B cell (primary cell): ENCODE measurements around the gene SHOX. TPM values are rescaled to one million over a fixed set of nuclear protein-coding genes. Genes with fewer than 3 reads are reported as not detected.

Source experiments
- ATAC-seq: fragments of 200-7000 bp; cut with Tn5 transposase; one replicate; pipeline ENCODE4 v1.10.0; 2021; ENCODE audit warnings: low read depth, mild to moderate bottlenecking, moderate number of reproducible peaks, moderate library complexity
- CTCF ChIA-PET: fragments of 350-600 bp; sonication (Branson Sonifier 250); formaldehyde crosslinking; loops from one replicate; lab custom pipeline; 2021; ENCODE audit warnings: antibody characterized with exemption, inconsistent platforms; lab: Charles Lee
- POLR2A ChIA-PET: fragments of 350-600 bp; sonication (Branson Sonifier 250); formaldehyde crosslinking; loops from one replicate; lab custom pipeline; 2021; ENCODE audit warnings: antibody characterized with exemption; lab: Charles Lee
- DNase-seq: peaks from one replicate; pipeline ENCODE4 v3.0.0; 2013
- H2AFZ ChIP-seq: 2 replicates; pipeline ENCODE4 v1.6.1; 2012; ENCODE audit warnings: mild to moderate bottlenecking, low read depth, low read length; ENCODE audit not compliant: insufficient read depth, poor library complexity, severe bottlenecking
- H3K27ac ChIP-seq, 2 donors: 1 replicate in 1 of 2; 2 replicates in 1 of 2; pipeline ENCODE4 v1.5.1; 2012 to 2013; ENCODE audit warnings: low read length in 2 of 2, mild to moderate bottlenecking in 2 of 2, moderate library complexity in 1 of 2
- H3K27me3 ChIP-seq, 4 experiments: fragments of 200-600 bp in 1 of 4; sonication (generic) in 1 of 4; replicated peaks in 1 of 4; 1 replicate in 2 of 4; 2 replicates in 2 of 4; pipeline versions ENCODE4 v1.6.1 to v1.7.0; 2013 to 2016; ENCODE audit warnings: low read length in 3 of 4, mild to moderate bottlenecking in 2 of 4, mixed read lengths in 1 of 4, moderate library complexity in 1 of 4; ENCODE audit not compliant: insufficient read depth in 4 of 4, control insufficient read depth in 3 of 4; ENCODE audit errors: control extremely low read depth in 1 of 4
- H3K36me3 ChIP-seq, 2 experiments: replicated peaks in 1 of 2; 1 replicate in 1 of 2; 2 replicates in 1 of 2; pipeline versions ENCODE4 v1.6.1 to v1.7.1; 2013; ENCODE audit warnings: low read length in 1 of 2; ENCODE audit not compliant: insufficient read depth in 2 of 2, control insufficient read depth in 1 of 2; ENCODE audit errors: control extremely low read depth in 1 of 2, extremely low read depth in 1 of 2
- H3K4me1 ChIP-seq, 2 donors: fragments of 200-600 bp in 1 of 2; sonication (generic) in 1 of 2; 1 replicate in 1 of 2; 2 replicates in 1 of 2; pipeline versions ENCODE4 v1.5.1 to v1.6.1; 2013 to 2017; ENCODE audit warnings: low read length in 2 of 2; ENCODE audit not compliant: control insufficient read depth in 2 of 2, insufficient read depth in 2 of 2
- H3K4me2 ChIP-seq: replicated peaks from 2 replicates; pipeline ENCODE3; 2012; ENCODE audit warnings: mild to moderate bottlenecking, low read depth, low read length; ENCODE audit not compliant: poor library complexity, severe bottlenecking
- H3K4me3 ChIP-seq, 5 experiments: fragments of 200-600 bp in 1 of 5; sonication (generic) in 1 of 5; 1 replicate in 3 of 5; 2 replicates in 2 of 5; pipeline versions ENCODE4 v1.5.1 to v1.7.0; 2011 to 2016; ENCODE audit warnings: low read length in 4 of 5, mild to moderate bottlenecking in 4 of 5, low read depth in 2 of 5, control low read depth in 1 of 5, moderate library complexity in 1 of 5; ENCODE audit not compliant: insufficient read depth in 1 of 5; ENCODE audit errors: control extremely low read depth in 1 of 5, extremely low read depth in 1 of 5
- H3K79me2 ChIP-seq: fragments of 200-600 bp; sonication (generic); one replicate; pipeline ENCODE4 v1.6.0; 2016; ENCODE audit warnings: low read length; ENCODE audit not compliant: control insufficient read depth, insufficient read depth
- H3K9ac ChIP-seq: fragments of 200-600 bp; sonication (generic); 2 replicates; pipeline ENCODE4 v1.6.1; 2017; ENCODE audit warnings: mild to moderate bottlenecking, low read length, moderate library complexity
- H3K9me3 ChIP-seq, 3 donors: one replicate each; pipeline versions ENCODE4 v1.6.1 to v1.7.1; 2013; ENCODE audit warnings: low read length in 2 of 3; ENCODE audit not compliant: control insufficient read depth in 2 of 3, insufficient read depth in 1 of 3; ENCODE audit errors: control extremely low read depth in 1 of 3
- H4K20me1 ChIP-seq: 2 replicates; pipeline ENCODE4 v1.6.0; 2012; ENCODE audit warnings: mild to moderate bottlenecking, low read length; ENCODE audit not compliant: insufficient read depth, control insufficient read depth, poor library complexity, severe bottlenecking
- H3K27ac Mint-ChIP-seq: one replicate; pipeline ENCODE4 v1.8.0; 2021; ENCODE audit warnings: mixed read lengths
- H3K27me3 Mint-ChIP-seq: one replicate; pipeline ENCODE4 v1.8.0; 2021; ENCODE audit warnings: mixed read lengths
- H3K4me1 Mint-ChIP-seq: one replicate; pipeline ENCODE4 v1.8.0; 2021; ENCODE audit warnings: mixed read lengths
- H3K4me3 Mint-ChIP-seq: one replicate; pipeline ENCODE4 v1.8.0; 2021; ENCODE audit warnings: mixed read lengths
- H3K9me3 Mint-ChIP-seq: one replicate; pipeline ENCODE4 v1.8.0; 2022; ENCODE audit warnings: mixed read lengths; ENCODE audit not compliant: insufficient read depth
- CTCF ChIP-seq: fragments of 200-600 bp; IDR thresholded peaks from one replicate; pipeline ENCODE4 v1.8.0; 2022; ENCODE audit warnings: antibody characterized with exemption, mild to moderate bottlenecking
- EZH2 ChIP-seq: IDR thresholded peaks from 2 replicates; pipeline ENCODE4 v1.6.1; 2012; ENCODE audit warnings: borderline replicate concordance, low read depth, mild to moderate bottlenecking, moderate library complexity, low read length; ENCODE audit not compliant: insufficient read depth, poor library complexity, severe bottlenecking
- WGBS: methylation state at CpG from one replicate; pipeline ENCODE4 v1.1.5; 2013; ENCODE audit warnings: missing lambda C conversion rate; ENCODE audit not compliant: insufficient coverage; 5-methylcytosine and 5-hydroxymethylcytosine counted together
- intact Hi-C: fragments of 100-400 bp; cut with micrococcal nuclease; formaldehyde crosslinking; loops from one replicate; pipeline ENCODE4 v1.10.0; 2022
- polyA plus RNA-seq: library from polyadenylated mRNA; depleted of rRNA; stranded (reverse); fragments of >200 nt; gene quantifications from 2 replicates; pipeline ENCODE4 v1.2.3, GENCODE V29; 2012
- total RNA-seq, 2 donors: library from RNA; stranded (reverse); fragments of 120-200 nt in 1 of 2; gene quantifications; 1 replicate in 1 of 2; 2 replicates in 1 of 2; pipeline versions ENCODE4 v1.2.3 to v1.2.4, GENCODE V29; 2013 to 2022

The SHOX gene
- total and polyA plus RNA-seq, 2 donors (not counting 1 experiment from before 2014, with no cell fraction given) = not detected

- Mint-ChIP-seq H3K27me3 (peaks cover 56% of the 10 kb centered on the region), H3K4me3 (no peak overlapping the region), H3K4me1 (peaks cover 7% of the 10 kb centered on the region), H3K27ac (no peak overlapping the region), H3K9me3 (no peaks in the 10 kb centered on the region)
- Histone ChIP-seq H3K36me3 (no peaks in the 10 kb centered on the region), H3K9me3 (peaks cover 0 to 31% (median 0%) of the 10 kb centered on the region in 3 donors), H3K79me2 (no peaks in the 10 kb centered on the region), H3K9ac (no peak overlapping the region), H3K4me3 (no peak overlapping the region), H3K4me2 (no peak overlapping the region), H4K20me1 (no peaks in the 10 kb centered on the region), H2AFZ (no peak overlapping the region), H3K4me1 (no peaks in the 10 kb centered on the region), H3K27ac (no peak overlapping the region), H3K27me3 (peaks cover 0 to 82% (median 28%) of the 10 kb centered on the region in 4 experiments)
- intact Hi-C loops = no loop called here
- 9% methylated on average over 72 of the region's 84 CpGs for WGBS
- CTCF ChIA-PET = no interaction called here
- POLR2A ChIA-PET = no interaction called here
- ATAC-seq = no peak
- no peak for DNase-seq
- TF ChIP-seq CTCF (no peak), EZH2 (no peak)
Observed at GRCh38 chrX:633985-634958, 3.7 kb downstream of the SHOX start.
